HG03175 (cell line): ENCODE data around the gene EPS15.
"Not testable (repeated sequence)": the region's sequence is repeated elsewhere in the genome, so short reads cannot be mapped to it uniquely, and the experiment has no call there.

Experiments used
- ATAC-seq: cut with Tn5 transposase; IDR thresholded peaks from one replicate; pipeline ENCODE4 v1.9.1; 2021; ENCODE audit warnings: mild to moderate bottlenecking, moderate library complexity; ENCODE audit not compliant: unreplicated experiment

The EPS15 gene

GRCh38 chr1:51519048-51519864 lies at the start of gene EPS15:
TSS of gene EPS15 (minus strand) at chr1:51519266. CDS start at chr1:51519231, 35 bp downstream.
- peak; percentile 66 for ATAC-seq

GRCh38 chr1:51568231-51568935 lies 49.3 kb upstream of the EPS15 start:
- ATAC-seq: no peak

- no peak for ATAC-seq
Observed at GRCh38 chr1:51567653-51568052, 48.6 kb upstream of the EPS15 start.

GRCh38 chr1:51566260-51566659 lies 47.2 kb upstream of the EPS15 start:
- ATAC-seq: no peak

- ATAC-seq: no peak
Observed at GRCh38 chr1:51565009-51565408, 45.9 kb upstream of the EPS15 start.

- ATAC-seq: no peak
Observed at GRCh38 chr1:51564124-51564523, 45.1 kb upstream of the EPS15 start.

GRCh38 chr1:51561702-51562101 lies 42.6 kb upstream of the EPS15 start:
- no peak for ATAC-seq

GRCh38 chr1:51560895-51561294 lies 41.8 kb upstream of the EPS15 start:
- ATAC-seq: not testable (repeated sequence)

GRCh38 chr1:51560034-51560433 lies 41.0 kb upstream of the EPS15 start:
- ATAC-seq: no peak

GRCh38 chr1:51559501-51559900 lies 40.4 kb upstream of the EPS15 start:
- ATAC-seq: no peak

GRCh38 chr1:51559064-51559500 lies 40.0 kb upstream of the EPS15 start:
- no peak for ATAC-seq

- no peak for ATAC-seq
Observed at GRCh38 chr1:51558375-51558924, 39.4 kb upstream of the EPS15 start.

GRCh38 chr1:51557168-51557567 lies 38.1 kb upstream of the EPS15 start:
- ATAC-seq: no peak

GRCh38 chr1:51555866-51556619 lies 37.0 kb upstream of the EPS15 start:
- ATAC-seq: no peak

- ATAC-seq: no peak
Observed at GRCh38 chr1:51553911-51554310, 34.8 kb upstream of the EPS15 start.

GRCh38 chr1:51552929-51553807 lies 34.1 kb upstream of the EPS15 start:
- no peak for ATAC-seq

- no peak for ATAC-seq
Observed at GRCh38 chr1:51551848-51552296, 32.8 kb upstream of the EPS15 start.

GRCh38 chr1:51551081-51551480 lies 32.0 kb upstream of the EPS15 start:
- no peak for ATAC-seq

GRCh38 chr1:51549901-51550300 lies 30.8 kb upstream of the EPS15 start:
- no peak for ATAC-seq

GRCh38 chr1:51549016-51549619 lies 30.1 kb upstream of the EPS15 start:
- ATAC-seq: no peak
